ENCODE measurements around the gene FAM184B. TPM values are rescaled to one million over a fixed set of nuclear protein-coding genes. Genes with fewer than 3 reads are reported as not detected.

Gene FAM184B
- polyA plus RNA-seq, 3 donors = not detected

DNA sequence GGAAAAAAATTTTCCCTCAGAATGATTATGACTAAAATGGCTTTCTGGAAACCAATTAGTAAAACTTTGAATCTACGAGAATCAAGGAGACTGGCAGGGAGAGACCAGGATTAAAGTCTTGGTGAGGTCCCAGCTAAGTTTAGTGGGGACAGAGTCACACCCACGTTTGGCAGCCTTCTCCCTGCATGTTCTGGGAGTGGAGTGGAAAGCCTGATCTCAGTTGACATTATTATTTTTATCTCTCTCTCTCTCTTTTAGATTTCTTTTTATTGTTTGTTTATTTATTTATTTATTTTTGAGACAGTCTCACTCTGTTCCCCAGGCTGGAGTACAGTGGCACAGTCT lies 99.2 kb downstream of the FAM184B start:
- Mint-ChIP-seq H3K4me3 (no peak overlapping the region), H3K27ac (no peak overlapping the region), H3K27me3 (ENCODE audit: low read depth in 3 of 3) (peaks cover 0 to 4% (median 3%) of the 10 kb centered on the region in 3 donors), H3K36me3 (no peaks in the 10 kb centered on the region), H3K9me3 (peaks cover 0 to 12% (median 4%) of the 10 kb centered on the region in 7 donors), H3K4me1 (no peaks in the 10 kb centered on the region)
- no peak overlapping the region for H3K4me2 ChIP-seq (replicated peaks; ENCODE audit: extremely low read depth, low read length, poor library complexity, severe bottlenecking)
- TF ChIP-seq, protein P1, sequence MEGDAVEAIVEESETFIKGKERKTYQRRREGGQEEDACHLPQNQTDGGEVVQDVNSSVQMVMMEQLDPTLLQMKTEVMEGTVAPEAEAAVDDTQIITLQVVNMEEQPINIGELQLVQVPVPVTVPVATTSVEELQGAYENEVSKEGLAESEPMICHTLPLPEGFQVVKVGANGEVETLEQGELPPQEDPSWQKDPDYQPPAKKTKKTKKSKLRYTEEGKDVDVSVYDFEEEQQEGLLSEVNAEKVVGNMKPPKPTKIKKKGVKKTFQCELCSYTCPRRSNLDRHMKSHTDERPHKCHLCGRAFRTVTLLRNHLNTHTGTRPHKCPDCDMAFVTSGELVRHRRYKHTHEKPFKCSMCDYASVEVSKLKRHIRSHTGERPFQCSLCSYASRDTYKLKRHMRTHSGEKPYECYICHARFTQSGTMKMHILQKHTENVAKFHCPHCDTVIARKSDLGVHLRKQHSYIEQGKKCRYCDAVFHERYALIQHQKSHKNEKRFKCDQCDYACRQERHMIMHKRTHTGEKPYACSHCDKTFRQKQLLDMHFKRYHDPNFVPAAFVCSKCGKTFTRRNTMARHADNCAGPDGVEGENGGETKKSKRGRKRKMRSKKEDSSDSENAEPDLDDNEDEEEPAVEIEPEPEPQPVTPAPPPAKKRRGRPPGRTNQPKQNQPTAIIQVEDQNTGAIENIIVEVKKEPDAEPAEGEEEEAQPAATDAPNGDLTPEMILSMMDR (IDR thresholded peaks at IDR 0.05) = no peak
- no peak overlapping the region for H2AFZ ChIP-seq (ENCODE audit: insufficient read depth, low read depth, low read length, poor library complexity, severe bottlenecking)
- H3K27ac ChIP-seq (ENCODE audit: low read depth in 1 of 2, low read length in 2 of 2) = no peak overlapping the region
- no peak for DNase-seq
- no peaks in the 10 kb centered on the region for H3K9me3 ChIP-seq (replicated peaks in 1 of 2; ENCODE audit: control insufficient read depth in 1 of 2, insufficient read depth in 1 of 2, low read length in 2 of 2)
- H4K20me1 ChIP-seq (ENCODE audit: insufficient read depth, low read length) = no peaks in the 10 kb centered on the region
- no peaks in the 10 kb centered on the region for H3K79me2 ChIP-seq (ENCODE audit: insufficient read depth, low read length)
- no peaks in the 10 kb centered on the region for H3K27me3 ChIP-seq (ENCODE audit: control insufficient read depth in 2 of 2, insufficient read depth in 2 of 2, low read length in 2 of 2)
- intact Hi-C loops (cut with micrococcal nuclease) = no loop called here
- no CpG with 5 or more reads among the region's 2 CpGs for WGBS (ENCODE audit: insufficient coverage)
- H3K4me3 ChIP-seq (replicated peaks in 1 of 3; ENCODE audit: low read depth in 2 of 3, low read length in 3 of 3) = no peak overlapping the region
- H3K9ac ChIP-seq (ENCODE audit: insufficient read depth, low read length, poor library complexity, severe bottlenecking) = no peak overlapping the region
- H3K4me1 ChIP-seq (ENCODE audit: control insufficient read depth in 1 of 2, insufficient read depth in 2 of 2, low read length in 2 of 2) = no peaks in the 10 kb centered on the region
- H3K36me3 ChIP-seq (replicated peaks in 1 of 2; ENCODE audit: control insufficient read depth in 1 of 2, insufficient read depth in 2 of 2, low read length in 2 of 2) = no peaks in the 10 kb centered on the region

DNA sequence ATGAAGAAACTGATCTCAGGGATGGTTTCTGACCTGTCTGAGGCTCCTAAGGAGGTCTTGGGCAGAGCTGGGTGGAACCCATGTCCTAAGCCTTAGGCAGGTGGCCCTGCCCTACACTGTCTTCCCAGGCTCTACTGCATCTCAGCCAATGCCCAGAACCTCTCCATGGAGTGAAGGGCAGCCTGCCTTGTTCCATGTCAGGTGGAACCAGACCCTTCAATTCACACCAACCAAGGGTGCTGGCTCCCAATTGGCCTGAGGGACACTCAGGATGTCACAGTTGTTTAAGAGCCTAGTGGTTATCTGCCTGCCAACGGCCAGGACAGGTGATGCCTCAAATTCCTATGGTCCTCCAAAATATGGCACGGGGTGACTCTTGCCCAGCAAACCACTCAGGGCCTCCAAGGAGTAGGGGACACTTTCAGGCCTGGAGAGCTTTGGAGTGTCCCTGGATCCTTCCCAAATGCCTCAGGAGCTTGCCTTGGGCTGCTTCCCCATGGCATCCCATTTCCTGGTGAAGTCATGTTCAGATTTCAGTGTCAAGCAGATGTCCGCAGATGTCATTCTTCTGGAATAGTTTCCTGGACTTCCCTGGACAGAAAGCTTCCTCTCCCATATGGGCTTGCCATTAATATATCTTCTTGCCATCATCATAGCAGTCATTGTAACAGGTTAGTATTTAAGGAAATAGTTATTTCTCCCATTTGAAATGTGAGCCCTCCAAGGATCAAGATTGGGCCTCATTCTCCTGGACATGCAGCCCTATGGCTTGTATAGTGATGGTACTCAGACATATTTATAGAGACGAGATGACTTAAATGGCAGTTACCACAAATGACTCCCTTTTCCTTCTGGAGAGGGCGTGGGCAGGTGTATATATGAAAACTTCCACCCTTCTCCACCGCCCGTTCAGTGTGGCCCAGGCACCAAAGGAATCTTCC lies 99.9 kb downstream of the FAM184B start:
- Histone ChIP-seq H4K20me1 (ENCODE audit: insufficient read depth, low read length) (no peaks in the 10 kb centered on the region), H3K36me3 (replicated peaks in 1 of 2; ENCODE audit: control insufficient read depth in 1 of 2, insufficient read depth in 2 of 2, low read length in 2 of 2) (no peaks in the 10 kb centered on the region), H2AFZ (ENCODE audit: insufficient read depth, low read depth, low read length, poor library complexity, severe bottlenecking) (no peak overlapping the region), H3K27me3 (ENCODE audit: control insufficient read depth in 2 of 2, insufficient read depth in 2 of 2, low read length in 2 of 2) (no peaks in the 10 kb centered on the region), H3K4me1 (ENCODE audit: control insufficient read depth in 1 of 2, insufficient read depth in 2 of 2, low read length in 2 of 2) (no peaks in the 10 kb centered on the region), H3K9ac (ENCODE audit: insufficient read depth, low read length, poor library complexity, severe bottlenecking) (no peak overlapping the region), H3K27ac (ENCODE audit: low read depth in 1 of 2, low read length in 2 of 2) (no peak overlapping the region), H3K79me2 (ENCODE audit: insufficient read depth, low read length) (no peaks in the 10 kb centered on the region), H3K4me2 (replicated peaks; ENCODE audit: extremely low read depth, low read length, poor library complexity, severe bottlenecking) (no peak overlapping the region), H3K9me3 (replicated peaks in 1 of 2; ENCODE audit: control insufficient read depth in 1 of 2, insufficient read depth in 1 of 2, low read length in 2 of 2) (no peaks in the 10 kb centered on the region), H3K4me3 (replicated peaks in 1 of 3; ENCODE audit: low read depth in 2 of 3, low read length in 3 of 3) (no peak overlapping the region)
- Mint-ChIP-seq H3K4me1 (no peaks in the 10 kb centered on the region), H3K27me3 (ENCODE audit: low read depth in 3 of 3) (peaks cover 0 to 6% (median 4%) of the 10 kb centered on the region in 3 donors), H3K36me3 (no peaks in the 10 kb centered on the region), H3K27ac (no peak overlapping the region), H3K9me3 (peaks cover 0 to 14% (median 4%) of the 10 kb centered on the region in 7 donors), H3K4me3 (no peak overlapping the region)
- 71% methylated on average over 2 of the region's 7 CpGs for WGBS (ENCODE audit: insufficient coverage)
- intact Hi-C loops (cut with micrococcal nuclease) = no loop called here
- no peak for DNase-seq
- TF ChIP-seq, protein P1 (IDR thresholded peaks at IDR 0.05) = no peak

Measured in CD14-positive monocyte (primary cell).